Stimulated activated memory B cell treated with anti-CD40 and anti-IgM and Interleukin-4, amounts not matched to agents 10 μg/mL and 1 μg/mL and 100 μg/mL, for 72 hours (primary cell): ENCODE measurements around the gene LRRC30.

Experiments used
- ATAC-seq: fragments of 150-1000 bp; cut with Tn5 transposase; 2 replicates; pipeline ENCODE4 v1.10.0; 2021
- H3K27ac Mint-ChIP-seq: one replicate; pipeline ENCODE4 v1.8.0; 2022; ENCODE audit warnings: mild to moderate bottlenecking, mixed read lengths
- H3K27me3 Mint-ChIP-seq: one replicate; pipeline ENCODE4 v1.8.0; 2022; ENCODE audit warnings: mixed read lengths
- H3K36me3 Mint-ChIP-seq: one replicate; pipeline ENCODE4 v1.8.0; 2022; ENCODE audit warnings: mixed read lengths
- H3K4me1 Mint-ChIP-seq: one replicate; pipeline ENCODE4 v1.8.0; 2022; ENCODE audit warnings: mixed read lengths
- H3K4me3 Mint-ChIP-seq: one replicate; pipeline ENCODE4 v1.8.0; 2022; ENCODE audit warnings: mild to moderate bottlenecking, moderate library complexity, mixed read lengths
- H3K9me3 Mint-ChIP-seq: one replicate; pipeline ENCODE4 v1.8.0; 2022; ENCODE audit warnings: mixed read lengths

The LRRC30 gene

DNA sequence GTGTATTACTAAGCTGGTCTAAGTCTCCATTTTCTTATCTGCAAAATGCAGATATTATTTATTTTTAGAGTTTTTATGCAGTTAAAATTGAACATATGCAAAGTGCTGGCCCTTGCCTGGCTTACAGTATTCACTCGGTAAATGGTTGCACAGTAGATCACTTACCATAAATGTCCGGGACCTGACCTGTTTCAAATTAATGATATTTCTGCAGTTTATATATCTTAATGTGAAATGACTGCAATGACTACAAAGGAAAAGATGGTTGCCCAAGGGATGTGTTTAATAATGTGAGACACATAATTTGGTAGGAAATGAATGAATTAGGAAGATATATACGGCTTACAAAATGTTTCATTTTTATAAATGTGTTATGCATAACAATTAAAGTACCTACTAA lies 37.1 kb downstream of the LRRC30 start:
- Mint-ChIP-seq H3K27ac (no peak overlapping the region), H3K4me1 (no peaks in the 10 kb centered on the region), H3K27me3 (no peaks in the 10 kb centered on the region), H3K4me3 (no peak overlapping the region), H3K36me3 (no peaks in the 10 kb centered on the region), H3K9me3 (peaks cover 17% of the 10 kb centered on the region)
- no peak for ATAC-seq

DNA sequence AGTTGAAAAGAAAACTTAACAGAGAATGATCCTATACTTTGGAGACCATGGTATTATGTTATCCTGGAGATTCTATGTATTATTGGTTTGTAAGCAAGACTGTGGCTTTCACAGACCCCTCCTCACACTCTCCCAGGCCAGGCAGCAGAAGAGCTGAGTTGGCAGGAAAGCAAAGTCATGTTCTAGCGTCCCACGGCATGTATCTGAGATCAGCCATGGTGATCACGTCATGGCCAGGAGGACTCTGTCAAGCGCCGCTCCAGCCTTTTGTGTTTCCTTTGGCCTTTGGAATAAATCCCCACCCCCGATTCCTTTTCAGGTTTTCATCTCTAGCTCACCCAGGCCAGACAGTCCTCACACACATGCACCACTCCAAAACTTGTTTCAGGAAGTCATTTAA lies 39.1 kb downstream of the LRRC30 start:
- Mint-ChIP-seq H3K36me3 (no peaks in the 10 kb centered on the region), H3K27ac (no peak overlapping the region), H3K27me3 (no peaks in the 10 kb centered on the region), H3K4me1 (no peaks in the 10 kb centered on the region), H3K4me3 (no peak overlapping the region), H3K9me3 (peaks cover 15% of the 10 kb centered on the region)
- no peak for ATAC-seq

DNA sequence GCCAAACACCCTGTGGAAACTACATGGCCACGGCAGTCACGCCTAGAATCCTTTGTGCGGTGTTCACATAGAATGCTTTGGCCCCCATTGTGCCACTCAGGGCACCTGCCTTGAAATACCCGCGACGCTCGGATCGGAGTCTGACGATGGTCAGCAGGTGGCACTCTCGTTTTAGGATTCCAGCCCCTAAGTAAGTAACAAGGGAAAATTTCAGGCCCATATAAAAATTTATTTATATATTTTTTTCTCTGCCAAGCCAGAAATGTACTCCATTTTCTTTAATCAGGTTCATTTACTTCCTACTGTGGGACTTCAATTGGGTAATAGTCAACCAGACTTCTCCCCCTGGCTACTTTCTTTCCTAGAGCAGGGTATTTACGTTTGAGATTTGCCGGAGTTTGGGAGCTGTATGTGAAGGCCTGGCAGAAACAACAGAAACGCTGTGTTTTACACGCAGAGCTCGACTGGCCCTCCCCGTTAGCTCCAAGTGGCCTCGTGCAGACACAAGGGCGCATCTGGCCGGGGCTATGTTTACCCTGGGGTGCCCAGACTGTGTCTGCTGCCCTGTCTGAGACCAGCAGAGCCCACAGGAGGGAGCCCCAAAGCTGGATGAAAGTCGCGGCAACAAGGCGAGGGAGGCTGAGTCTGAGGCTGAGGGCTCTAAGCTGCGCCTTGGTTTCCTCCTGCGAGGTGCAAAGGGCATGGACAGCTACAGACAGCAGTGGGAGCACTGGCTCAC lies 41.6 kb downstream of the LRRC30 start:
- Mint-ChIP-seq H3K4me3 (no peak overlapping the region), H3K36me3 (no peaks in the 10 kb centered on the region), H3K27ac (no peak overlapping the region), H3K9me3 (peaks cover 15% of the 10 kb centered on the region), H3K27me3 (no peaks in the 10 kb centered on the region), H3K4me1 (no peaks in the 10 kb centered on the region)
- ATAC-seq: no peak

DNA sequence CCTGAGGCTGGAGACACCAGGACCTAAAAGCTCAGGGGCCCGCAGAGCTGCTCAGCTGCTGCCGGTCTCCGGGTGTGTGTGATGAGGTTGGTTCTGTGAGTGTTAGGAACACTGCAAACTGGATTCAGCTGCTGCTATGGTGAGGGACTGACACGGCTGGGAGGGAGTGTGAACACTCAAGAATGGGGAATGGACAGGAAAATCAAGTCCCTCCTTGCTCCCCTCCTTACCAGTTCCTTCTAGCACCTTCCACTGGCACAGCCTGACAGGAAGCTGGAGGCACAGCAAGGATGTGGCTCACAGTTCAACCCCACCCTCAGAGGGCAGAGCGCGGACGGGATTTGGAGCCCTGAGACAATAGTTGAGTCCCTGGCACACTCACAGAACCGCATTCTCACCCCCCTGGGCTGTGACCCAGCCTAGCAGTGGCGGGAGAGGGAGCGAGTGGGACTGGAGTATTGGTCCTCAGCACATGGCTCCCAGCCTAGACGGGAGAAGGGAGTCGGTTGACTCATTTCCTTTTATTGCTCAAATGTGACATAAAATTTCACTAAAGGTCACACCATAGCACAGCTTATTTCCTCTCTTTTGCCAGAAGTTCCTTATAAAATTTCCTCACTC lies 42.5 kb downstream of the LRRC30 start:
- no peak overlapping the region for H3K4me3 Mint-ChIP-seq
- ATAC-seq: no peak

DNA sequence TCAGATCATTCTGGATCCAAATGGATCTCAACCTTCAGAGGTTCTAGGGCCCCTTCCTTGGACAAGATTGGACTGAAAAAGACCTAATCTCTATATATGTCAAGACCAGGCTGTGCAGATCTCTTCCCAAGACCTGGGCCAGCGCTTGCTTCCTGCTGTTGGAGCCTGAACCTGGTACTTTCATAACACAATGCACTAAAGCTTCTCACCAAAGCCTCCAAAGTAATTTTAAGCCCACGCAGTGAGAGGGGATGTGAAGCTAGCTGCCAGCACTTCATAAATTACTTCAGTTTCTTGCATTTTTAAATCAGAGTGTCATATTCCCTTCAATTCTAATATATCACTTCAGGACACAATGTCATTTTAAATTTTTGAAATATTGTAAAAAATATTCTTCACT lies 50.7 kb downstream of the LRRC30 start:
- H3K27me3 Mint-ChIP-seq: no peaks in the 10 kb centered on the region
- ATAC-seq: no peak
- no peaks in the 10 kb centered on the region for H3K36me3 Mint-ChIP-seq
- H3K9me3 Mint-ChIP-seq: peaks cover 4% of the 10 kb centered on the region
- H3K27ac Mint-ChIP-seq: no peak overlapping the region
- H3K4me3 Mint-ChIP-seq: no peak overlapping the region
- H3K4me1 Mint-ChIP-seq: no peaks in the 10 kb centered on the region

More for the DNA sequence above, 42.5 kb downstream of the LRRC30 start:
- Mint-ChIP-seq H3K4me1 (no peaks in the 10 kb centered on the region), H3K27ac (no peak overlapping the region), H3K9me3 (peaks cover 15% of the 10 kb centered on the region), H3K27me3 (no peaks in the 10 kb centered on the region), H3K36me3 (no peaks in the 10 kb centered on the region)
